ENCODE measurements around the gene C17orf67.

The C17orf67 gene

DNA sequence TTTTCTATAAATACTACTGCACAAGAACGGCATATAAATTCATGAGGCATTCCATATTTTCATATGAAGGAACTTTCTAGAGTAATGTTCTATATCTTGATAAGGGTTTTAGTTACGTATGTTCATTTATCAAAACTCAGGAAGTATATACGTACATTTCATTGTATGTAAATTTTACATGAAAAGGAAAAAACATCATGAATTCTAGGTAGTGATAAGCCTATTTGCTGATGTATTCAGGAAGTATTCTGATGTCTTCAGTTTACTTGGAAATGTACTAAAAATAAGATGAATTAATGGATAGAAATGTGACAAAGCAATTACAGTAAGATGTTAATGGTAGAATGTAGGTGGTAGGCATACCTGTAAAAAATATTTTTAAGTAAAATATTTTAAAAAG lies 5.0 kb upstream of the C17orf67 start:
- Histone ChIP-seq H3K27me3 (ENCODE audit: low read length) (no peaks in the 10 kb centered on the region), H3K79me2 (ENCODE audit: insufficient read depth, low read length) (0 out of 2 replicates have a peak, but pooled peaks cover 6% of the 10 kb centered on the region), H4K20me1 (ENCODE audit: low read depth, low read length) (0 out of 2 replicates have a peak, but pooled peaks cover 2% of the 10 kb centered on the region), H3K4me3 (ENCODE audit: insufficient read depth, low read length, poor library complexity, severe bottlenecking) (no peak overlapping the region), H2AFZ (ENCODE audit: low read depth, low read length, severe bottlenecking) (no peak overlapping the region), H3F3A (ENCODE audit: insufficient read depth) (peaks cover 18% of the 10 kb centered on the region; the same call in 1 of the 2 replicates), H3K4me2 (ENCODE audit: low read depth, low read length, poor library complexity, severe bottlenecking) (peak overlapping the region; percentile 23), H3K9me3 (ENCODE audit: insufficient read depth, low read length) (no peaks in the 10 kb centered on the region), H3K9me2 (replicated peaks; ENCODE audit: insufficient read depth, low read length) (no peaks in the 10 kb centered on the region), H3K9ac (ENCODE audit: low read length) (no peak overlapping the region), H3K27ac (ENCODE audit: low read depth, low read length) (no peak overlapping the region), H3K36me3 (ENCODE audit: low read length) (peaks cover 17% of the 10 kb centered on the region)
- TF ChIP-seq EZH2phosphoT487 (conservative IDR thresholded peaks at IDR 0.05; ENCODE audit: low read length), result no peak
- TF ChIP-seq, protein P1, sequence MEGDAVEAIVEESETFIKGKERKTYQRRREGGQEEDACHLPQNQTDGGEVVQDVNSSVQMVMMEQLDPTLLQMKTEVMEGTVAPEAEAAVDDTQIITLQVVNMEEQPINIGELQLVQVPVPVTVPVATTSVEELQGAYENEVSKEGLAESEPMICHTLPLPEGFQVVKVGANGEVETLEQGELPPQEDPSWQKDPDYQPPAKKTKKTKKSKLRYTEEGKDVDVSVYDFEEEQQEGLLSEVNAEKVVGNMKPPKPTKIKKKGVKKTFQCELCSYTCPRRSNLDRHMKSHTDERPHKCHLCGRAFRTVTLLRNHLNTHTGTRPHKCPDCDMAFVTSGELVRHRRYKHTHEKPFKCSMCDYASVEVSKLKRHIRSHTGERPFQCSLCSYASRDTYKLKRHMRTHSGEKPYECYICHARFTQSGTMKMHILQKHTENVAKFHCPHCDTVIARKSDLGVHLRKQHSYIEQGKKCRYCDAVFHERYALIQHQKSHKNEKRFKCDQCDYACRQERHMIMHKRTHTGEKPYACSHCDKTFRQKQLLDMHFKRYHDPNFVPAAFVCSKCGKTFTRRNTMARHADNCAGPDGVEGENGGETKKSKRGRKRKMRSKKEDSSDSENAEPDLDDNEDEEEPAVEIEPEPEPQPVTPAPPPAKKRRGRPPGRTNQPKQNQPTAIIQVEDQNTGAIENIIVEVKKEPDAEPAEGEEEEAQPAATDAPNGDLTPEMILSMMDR (IDR thresholded peaks at IDR 0.05; ENCODE audit: insufficient read depth, low read length, poor library complexity, severe bottlenecking), result no peak

DNA sequence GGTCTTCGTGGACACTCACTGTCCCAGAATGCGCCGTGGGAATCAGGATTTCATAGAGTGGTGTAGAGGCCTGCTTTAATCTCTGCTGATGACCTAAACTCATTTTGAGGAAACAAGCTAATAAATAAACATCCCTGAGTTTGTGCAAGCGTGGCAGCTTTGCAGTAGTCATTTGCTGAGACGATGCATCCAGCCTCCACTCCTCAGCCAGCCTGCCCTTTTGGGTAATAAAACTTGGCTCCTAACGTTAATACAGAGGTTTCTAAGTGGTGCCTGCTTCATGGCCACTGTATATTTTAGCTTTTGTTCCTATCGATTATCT lies 1.5 kb upstream of the C17orf67 start:
- no peak overlapping the region for H2AFZ ChIP-seq (ENCODE audit: low read depth, low read length, severe bottlenecking)

DNA sequence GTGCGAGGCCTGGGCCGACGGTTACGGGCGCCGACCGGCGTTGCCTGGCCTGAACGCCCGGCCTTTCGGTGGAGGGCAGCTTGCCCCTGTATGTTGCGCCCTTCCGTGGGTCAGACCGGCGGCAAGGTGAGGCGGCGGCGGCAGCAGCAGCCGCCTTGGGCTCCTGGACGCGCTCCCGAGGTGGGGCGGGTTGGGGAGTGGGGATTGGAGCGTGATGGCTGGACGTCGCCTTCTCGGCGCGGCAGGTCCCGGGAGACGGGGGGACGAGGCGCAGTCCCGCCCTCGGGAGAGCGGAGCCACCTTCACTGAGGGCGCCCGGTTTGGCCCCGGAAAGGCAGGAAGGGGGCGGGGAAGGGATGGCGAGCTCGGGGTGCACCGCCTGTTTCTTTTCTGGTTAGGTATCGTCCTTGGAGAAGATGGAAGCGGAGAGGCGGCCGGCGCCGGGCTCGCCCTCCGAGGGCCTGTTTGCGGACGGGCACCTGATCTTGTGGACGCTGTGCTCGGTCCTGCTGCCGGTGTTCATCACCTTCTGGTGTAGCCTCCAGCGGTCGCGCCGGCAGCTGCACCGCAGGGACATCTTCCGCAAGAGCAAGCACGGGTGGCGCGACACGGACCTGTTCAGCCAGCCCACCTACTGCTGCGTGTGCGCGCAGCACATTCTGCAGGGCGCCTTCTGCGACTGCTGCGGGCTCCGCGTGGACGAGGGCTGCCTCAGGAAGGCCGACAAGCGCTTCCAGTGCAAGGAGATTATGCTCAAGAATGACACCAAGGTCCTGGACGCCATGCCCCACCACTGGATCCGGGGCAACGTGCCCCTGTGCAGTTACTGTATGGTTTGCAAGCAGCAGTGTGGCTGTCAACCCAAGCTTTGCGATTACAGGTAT lies 902 bp upstream of the C17orf67 start:
- Histone ChIP-seq H3K4me3 (ENCODE audit: insufficient read depth, low read length, poor library complexity, severe bottlenecking) (peak overlapping the region; percentile 80), H3K36me3 (ENCODE audit: low read length) (peaks cover 13% of the 10 kb centered on the region), H4K20me1 (ENCODE audit: low read depth, low read length) (0 out of 2 replicates have a peak, but pooled peaks cover 2% of the 10 kb centered on the region), H3K27ac (ENCODE audit: low read depth, low read length) (peak overlapping the region; percentile 25; the same call in 1 of the 2 replicates), H3K9me3 (ENCODE audit: insufficient read depth, low read length) (no peaks in the 10 kb centered on the region), H3K9me2 (replicated peaks; ENCODE audit: insufficient read depth, low read length) (no peaks in the 10 kb centered on the region), H3F3A (ENCODE audit: insufficient read depth) (peaks cover 11% of the 10 kb centered on the region; the same call in 1 of the 2 replicates), H3K79me2 (ENCODE audit: insufficient read depth, low read length) (0 out of 2 replicates have a peak, but pooled peaks cover 6% of the 10 kb centered on the region), H3K27me3 (ENCODE audit: low read length) (no peaks in the 10 kb centered on the region), H2AFZ (ENCODE audit: low read depth, low read length, severe bottlenecking) (peak overlapping the region; percentile 88), H3K9ac (ENCODE audit: low read length) (peak overlapping the region; percentile 71), H3K4me2 (ENCODE audit: low read depth, low read length, poor library complexity, severe bottlenecking) (peak overlapping the region; percentile 86)
- TF ChIP-seq, protein P1 (IDR thresholded peaks at IDR 0.05; ENCODE audit: insufficient read depth, low read length, poor library complexity, severe bottlenecking), result no peak
- no peak for TF ChIP-seq EZH2phosphoT487 (conservative IDR thresholded peaks at IDR 0.05; ENCODE audit: low read length)

More for the DNA sequence above, 1.5 kb upstream of the C17orf67 start:
- Histone ChIP-seq H4K20me1 (ENCODE audit: low read depth, low read length) (0 out of 2 replicates have a peak, but pooled peaks cover 2% of the 10 kb centered on the region), H3K9ac (ENCODE audit: low read length) (peak overlapping the region; percentile 71), H3K4me3 (ENCODE audit: insufficient read depth, low read length, poor library complexity, severe bottlenecking) (peak overlapping the region; percentile 80), H3K36me3 (ENCODE audit: low read length) (peaks cover 13% of the 10 kb centered on the region), H3K27ac (ENCODE audit: low read depth, low read length) (no peak overlapping the region), H3K79me2 (ENCODE audit: insufficient read depth, low read length) (0 out of 2 replicates have a peak, but pooled peaks cover 6% of the 10 kb centered on the region), H3K27me3 (ENCODE audit: low read length) (no peaks in the 10 kb centered on the region), H3K4me2 (ENCODE audit: low read depth, low read length, poor library complexity, severe bottlenecking) (peak overlapping the region; percentile 86), H3K9me2 (replicated peaks; ENCODE audit: insufficient read depth, low read length) (no peaks in the 10 kb centered on the region), H3K9me3 (ENCODE audit: insufficient read depth, low read length) (no peaks in the 10 kb centered on the region), H3F3A (ENCODE audit: insufficient read depth) (peaks cover 11% of the 10 kb centered on the region; the same call in 1 of the 2 replicates)
- no peak for TF ChIP-seq EZH2phosphoT487 (conservative IDR thresholded peaks at IDR 0.05; ENCODE audit: low read length)
- TF ChIP-seq, protein P1 (IDR thresholded peaks at IDR 0.05; ENCODE audit: insufficient read depth, low read length, poor library complexity, severe bottlenecking), result no peak
